NCI-H510A (cell line): ENCODE results near the gene UBXN1.
"Not testable (repeated sequence)": the region's sequence is repeated elsewhere in the genome, so short reads cannot be mapped to it uniquely, and the experiment has no call there.

ENCODE experiments used
- DNase-seq: peaks from one replicate; lab custom pipeline; 2025; lab: John Stamatoyannopoulos, UW

Gene UBXN1

GRCh38 chr11:62708392-62708791 lies 29.5 kb upstream of the UBXN1 start:
- no peak for DNase-seq

GRCh38 chr11:62707277-62707861 lies 28.5 kb upstream of the UBXN1 start, which contains the start of the genes BSCL2 and GNG3:
TSS of gene BSCL2 (minus strand) at chr11:62707424. CDS start at chr11:62707195, 229 bp downstream.
TSS of gene GNG3 (plus strand) at chr11:62707676. CDS start at chr11:62708296, 620 bp downstream.
- no peak for DNase-seq

GRCh38 chr11:62706850-62707247 lies 28.0 kb upstream of the UBXN1 start:
- DNase-seq, result no peak

- DNase-seq, result peak; percentile 85
These were observed 27.3 kb upstream of the UBXN1 start for GRCh38 chr11:62705880-62706849.

- peak; percentile 18 for DNase-seq
These were observed 26.5 kb upstream of the UBXN1 start for GRCh38 chr11:62705413-62705812.

- not testable (repeated sequence) for DNase-seq
These were observed 25.0 kb upstream of the UBXN1 start for GRCh38 chr11:62703921-62704320.

GRCh38 chr11:62702246-62702645 lies 23.4 kb upstream of the UBXN1 start:
- DNase-seq, result no peak

- peak; percentile 42 for DNase-seq
These were observed 15.7 kb upstream of the UBXN1 start for GRCh38 chr11:62694455-62695167.

GRCh38 chr11:62693624-62694023 lies 14.8 kb upstream of the UBXN1 start:
- DNase-seq, result not testable (repeated sequence)

GRCh38 chr11:62689421-62690183 lies 10.7 kb upstream of the UBXN1 start, which contains the start of gene LRRN4CL:
TSS of gene LRRN4CL (minus strand) at chr11:62689530. CDS start at chr11:62688508, 1,022 bp downstream.
- no peak for DNase-seq

GRCh38 chr11:62688491-62688890 lies 9.6 kb upstream of the UBXN1 start:
- DNase-seq, result no peak

GRCh38 chr11:62687508-62688396 lies 8.9 kb upstream of the UBXN1 start:
- DNase-seq, result no peak

GRCh38 chr11:62682518-62682917 lies 3.6 kb upstream of the UBXN1 start:
- DNase-seq, result no peak

- peak; percentile 41 for DNase-seq
These were observed 2.0 kb upstream of the UBXN1 start for GRCh38 chr11:62680825-62681240.

- no peak for DNase-seq
These were observed 472 bp downstream of the UBXN1 start for GRCh38 chr11:62678433-62678769.

- no peak for DNase-seq
These were observed 1.2 kb downstream of the UBXN1 start for GRCh38 chr11:62677714-62678113.

- no peak for DNase-seq
These were observed 1.7 kb downstream of the UBXN1 start for GRCh38 chr11:62677156-62677555.

GRCh38 chr11:62676698-62677097 lies 2.2 kb downstream of the UBXN1 start:
- DNase-seq, result no peak

- not testable (repeated sequence) for DNase-seq
These were observed 3.5 kb downstream of the UBXN1 start for GRCh38 chr11:62675415-62675814.

- no peak for DNase-seq
These were observed 5.7 kb downstream of the UBXN1 start for GRCh38 chr11:62673196-62673525.
